HUES48 (cell line): ENCODE data around the gene CFAP251.
A peak's percentile ranks its signal among the peaks of the same experiment; 100 is the strongest.
"Not testable (repeated sequence)": the region's sequence is repeated elsewhere in the genome, so short reads cannot be mapped to it uniquely, and the experiment has no call there.

Experiments
- H3K27ac ChIP-seq: one replicate; pipeline ENCODE4 v1.7.0; 2013; ENCODE audit warnings: low read depth, low read length, inconsistent platforms
- H3K27me3 ChIP-seq: 2 replicates; pipeline ENCODE4 v1.6.1; 2013; ENCODE audit warnings: mild to moderate bottlenecking, low read length; ENCODE audit not compliant: control insufficient read depth, insufficient read depth
- H3K36me3 ChIP-seq: 2 replicates; pipeline ENCODE4 v1.6.1; 2013; ENCODE audit warnings: low read length; ENCODE audit not compliant: control insufficient read depth, insufficient read depth
- H3K4me1 ChIP-seq: 2 replicates; pipeline ENCODE4 v1.6.1; 2013; ENCODE audit warnings: mild to moderate bottlenecking, low read length; ENCODE audit not compliant: control insufficient read depth, insufficient read depth
- H3K4me3 ChIP-seq: 2 replicates; pipeline ENCODE4 v1.5.1; 2013; ENCODE audit warnings: mild to moderate bottlenecking, low read depth, low read length
- H3K9ac ChIP-seq: 2 replicates; pipeline ENCODE4 v1.6.1; 2013; ENCODE audit warnings: mild to moderate bottlenecking, low read depth, low read length, moderate library complexity
- H3K9me3 ChIP-seq: 2 replicates; pipeline ENCODE4 v1.6.1; 2013; ENCODE audit warnings: low read length; ENCODE audit not compliant: control insufficient read depth, insufficient read depth

CFAP251 gene

GRCh38 chr12:121911824-121912585, 6.4 kb upstream of the CFAP251 start:
- Histone ChIP-seq H3K36me3 (peaks cover 26% of the 10 kb centered on the region), H3K27me3 (no peaks in the 10 kb centered on the region)

GRCh38 chr12:121915841-121916321, 2.5 kb upstream of the CFAP251 start:
- peak overlapping the region; percentile 26 for H3K27ac ChIP-seq
- peaks cover 26% of the 10 kb centered on the region for H3K36me3 ChIP-seq

More at GRCh38 chr12:121911824-121912585, 6.4 kb upstream of the CFAP251 start:
- H3K4me3 ChIP-seq, result no peak overlapping the region
- H3K27ac ChIP-seq, result no peak overlapping the region
- no peaks in the 10 kb centered on the region for H3K4me1 ChIP-seq
- H3K9me3 ChIP-seq, result no peaks in the 10 kb centered on the region
- no peak overlapping the region for H3K9ac ChIP-seq

GRCh38 chr12:121916719-121917118, 1.7 kb upstream of the CFAP251 start:
- Histone ChIP-seq H3K4me3 (no peak overlapping the region), H3K9ac (no peak overlapping the region), H3K36me3 (peaks cover 24% of the 10 kb centered on the region), H3K27me3 (no peaks in the 10 kb centered on the region), H3K4me1 (no peaks in the 10 kb centered on the region), H3K27ac (peak overlapping the region; percentile 10), H3K9me3 (no peaks in the 10 kb centered on the region)

More at GRCh38 chr12:121915841-121916321, 2.5 kb upstream of the CFAP251 start:
- no peak overlapping the region for H3K4me3 ChIP-seq
- H3K4me1 ChIP-seq, result no peaks in the 10 kb centered on the region
- no peaks in the 10 kb centered on the region for H3K9me3 ChIP-seq
- no peak overlapping the region for H3K9ac ChIP-seq
- H3K27me3 ChIP-seq, result no peaks in the 10 kb centered on the region

- peaks cover 2% of the 10 kb centered on the region; the same call in 1 of the 2 replicates for H3K4me1 ChIP-seq
- H3K36me3 ChIP-seq, result peaks cover 24% of the 10 kb centered on the region
- H3K27me3 ChIP-seq, result no peaks in the 10 kb centered on the region
- no peaks in the 10 kb centered on the region for H3K9me3 ChIP-seq
- H3K4me3 ChIP-seq, result peak overlapping the region; percentile 59
- H3K9ac ChIP-seq, result no peak overlapping the region
- H3K27ac ChIP-seq, result peak overlapping the region; percentile 21
Observed at GRCh38 chr12:121918679-121919038, 267 bp downstream of the CFAP251 start.

- H3K9ac ChIP-seq, result no peak overlapping the region
Observed at GRCh38 chr12:121921066-121921465, 2.7 kb downstream of the CFAP251 start.

GRCh38 chr12:121925358-121925695, 6.9 kb downstream of the CFAP251 start:
- Histone ChIP-seq H3K27me3 (no peaks in the 10 kb centered on the region), H3K36me3 (no peaks in the 10 kb centered on the region), H3K9ac (no peak overlapping the region), H3K4me3 (no peak overlapping the region), H3K27ac (peak overlapping the region; percentile 52), H3K9me3 (no peaks in the 10 kb centered on the region), H3K4me1 (peaks cover 26% of the 10 kb centered on the region)

More at GRCh38 chr12:121921066-121921465, 2.7 kb downstream of the CFAP251 start:
- Histone ChIP-seq H3K4me3 (no peak overlapping the region), H3K4me1 (peaks cover 14% of the 10 kb centered on the region), H3K27me3 (no peaks in the 10 kb centered on the region), H3K36me3 (peaks cover 15% of the 10 kb centered on the region), H3K9me3 (no peaks in the 10 kb centered on the region), H3K27ac (no peak overlapping the region)

GRCh38 chr12:121926874-121927706, 8.7 kb downstream of the CFAP251 start:
- no peaks in the 10 kb centered on the region for H3K36me3 ChIP-seq
- no peak overlapping the region for H3K9ac ChIP-seq
- H3K4me3 ChIP-seq, result no peak overlapping the region
- no peaks in the 10 kb centered on the region for H3K27me3 ChIP-seq
- peaks cover 26% of the 10 kb centered on the region for H3K4me1 ChIP-seq
- H3K9me3 ChIP-seq, result no peaks in the 10 kb centered on the region
- no peak overlapping the region for H3K27ac ChIP-seq

GRCh38 chr12:121927813-121928212, 9.4 kb downstream of the CFAP251 start:
- Histone ChIP-seq H3K9ac (no peak overlapping the region), H3K27me3 (no peaks in the 10 kb centered on the region), H3K27ac (no peak overlapping the region), H3K36me3 (no peaks in the 10 kb centered on the region), H3K4me3 (no peak overlapping the region), H3K9me3 (no peaks in the 10 kb centered on the region), H3K4me1 (peaks cover 26% of the 10 kb centered on the region)

- H3K27me3 ChIP-seq, H3K27ac ChIP-seq, H3K9ac ChIP-seq, H3K36me3 ChIP-seq, H3K4me3 ChIP-seq, H3K9me3 ChIP-seq: not testable (repeated sequence)
- peaks cover 35% of the 10 kb centered on the region for H3K4me1 ChIP-seq
Observed at GRCh38 chr12:121929545-121929944, 11.2 kb downstream of the CFAP251 start.

GRCh38 chr12:121930862-121931261, 12.5 kb downstream of the CFAP251 start:
- peaks cover 24% of the 10 kb centered on the region for H3K4me1 ChIP-seq
- H3K4me3 ChIP-seq, result no peak overlapping the region
- H3K36me3 ChIP-seq, result 0 out of 2 replicates have a peak, but pooled peaks cover 3% of the 10 kb centered on the region
- no peak overlapping the region for H3K9ac ChIP-seq
- no peak overlapping the region for H3K27ac ChIP-seq
- H3K9me3 ChIP-seq, result no peaks in the 10 kb centered on the region
- no peaks in the 10 kb centered on the region for H3K27me3 ChIP-seq

- no peak overlapping the region for H3K27ac ChIP-seq
- H3K36me3 ChIP-seq, result 0 out of 2 replicates have a peak, but pooled peaks cover 3% of the 10 kb centered on the region
- H3K9ac ChIP-seq, result no peak overlapping the region
- peaks cover 20% of the 10 kb centered on the region for H3K4me1 ChIP-seq
- H3K27me3 ChIP-seq, result no peaks in the 10 kb centered on the region
- H3K9me3 ChIP-seq, result no peaks in the 10 kb centered on the region
- no peak overlapping the region for H3K4me3 ChIP-seq
Observed at GRCh38 chr12:121932176-121932536, 13.8 kb downstream of the CFAP251 start.
